Activated T-helper 9 cell treated with anti-CD3 and anti-CD28 coated beads, Interleukin-2, amount 50 U/mL, for 16 hours (primary cell): ENCODE measurements around the gene C19orf67.

Experiments used
- DNase-seq: peaks from one replicate; pipeline ENCODE4 v3.0.0-alpha.2; 2020; ENCODE audit warnings: low read depth

Gene C19orf67

GRCh38 chr19:14107581-14108461, 22.2 kb upstream of the C19orf67 start:
- no peak for DNase-seq

DNA sequence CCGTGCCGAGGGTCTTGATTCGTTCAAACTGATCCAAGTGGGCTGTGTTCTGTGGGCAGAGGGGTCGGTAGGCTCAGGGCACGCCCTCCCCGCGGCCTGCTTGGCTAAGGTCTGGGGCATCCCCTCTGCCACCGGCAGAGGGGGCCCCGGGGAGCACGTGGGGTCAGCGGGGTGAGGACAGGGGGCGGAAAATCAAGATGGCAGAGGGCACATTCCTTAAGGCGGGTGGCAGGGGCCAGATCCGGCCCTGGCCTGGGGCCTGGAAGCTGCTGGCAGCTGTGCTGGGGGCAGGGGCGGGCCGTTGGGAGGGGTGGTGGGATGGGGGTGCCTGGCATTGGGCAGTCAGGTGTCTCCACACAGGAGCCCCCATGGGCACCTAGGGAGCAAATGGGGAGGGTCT, 21.3 kb upstream of the C19orf67 start:
- DNase-seq: no peak

DNA sequence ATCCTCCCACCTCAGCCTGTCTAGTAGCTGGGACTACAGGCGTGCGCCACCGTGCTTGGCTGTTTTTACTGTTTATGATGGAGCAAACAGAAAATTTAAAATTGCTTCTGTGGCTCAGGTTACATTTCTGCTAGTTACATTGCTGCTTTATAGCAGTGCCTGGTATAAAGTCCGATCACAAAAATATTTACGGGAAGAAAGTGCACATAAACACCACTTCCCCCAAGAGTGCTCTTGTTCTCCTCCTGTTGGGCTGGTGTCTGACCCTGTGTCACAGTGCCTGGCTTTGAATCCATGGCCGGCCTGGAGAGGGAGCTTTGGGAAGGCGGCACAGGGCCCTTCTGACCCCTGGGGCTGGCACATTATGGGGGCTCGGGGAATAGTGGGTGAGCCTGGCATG, 20.1 kb upstream of the C19orf67 start:
- DNase-seq: no peak

DNA sequence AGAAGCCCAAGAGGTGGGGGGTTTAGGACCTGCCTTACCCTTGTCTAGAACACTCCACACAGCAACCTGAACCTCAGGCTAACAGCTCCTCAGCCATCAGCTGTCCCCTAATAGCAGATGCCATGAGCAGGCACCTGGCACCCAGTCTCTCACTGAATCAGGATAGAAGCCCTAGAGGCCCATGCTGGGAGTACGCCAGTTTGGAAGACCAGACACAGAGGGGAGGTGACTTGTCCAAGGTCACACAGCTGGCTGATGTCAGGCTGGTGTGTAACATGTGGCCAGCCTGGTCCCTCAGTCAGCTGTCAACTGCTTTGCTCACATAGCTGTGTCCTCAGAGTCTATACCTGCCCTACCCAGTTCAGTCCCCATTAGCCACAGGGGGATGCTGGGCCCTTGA, 17.7 kb upstream of the C19orf67 start:
- DNase-seq: no peak

DNA sequence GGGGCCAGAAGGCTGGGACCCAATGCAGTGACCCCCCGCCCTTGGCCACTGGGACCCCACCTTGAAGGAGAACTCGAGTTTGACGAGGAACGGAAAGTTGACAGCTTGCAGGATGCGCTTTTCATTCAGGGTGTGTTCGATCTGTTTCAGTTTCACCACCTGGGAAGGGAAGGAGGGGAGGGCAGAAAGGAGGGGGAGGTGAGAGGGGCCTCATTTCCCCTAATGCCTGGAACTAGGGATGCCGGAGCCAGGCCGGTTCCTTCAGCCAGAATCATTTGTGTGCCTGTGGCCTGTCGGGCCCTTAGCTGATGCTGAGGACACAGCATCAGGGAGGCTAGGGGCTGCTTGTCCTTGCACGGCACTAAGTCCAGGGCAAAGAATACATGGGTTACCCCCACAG, 17.2 kb upstream of the C19orf67 start:
- no peak for DNase-seq

GRCh38 chr19:14102102-14102696, 16.6 kb upstream of the C19orf67 start:
- DNase-seq: no peak

DNA sequence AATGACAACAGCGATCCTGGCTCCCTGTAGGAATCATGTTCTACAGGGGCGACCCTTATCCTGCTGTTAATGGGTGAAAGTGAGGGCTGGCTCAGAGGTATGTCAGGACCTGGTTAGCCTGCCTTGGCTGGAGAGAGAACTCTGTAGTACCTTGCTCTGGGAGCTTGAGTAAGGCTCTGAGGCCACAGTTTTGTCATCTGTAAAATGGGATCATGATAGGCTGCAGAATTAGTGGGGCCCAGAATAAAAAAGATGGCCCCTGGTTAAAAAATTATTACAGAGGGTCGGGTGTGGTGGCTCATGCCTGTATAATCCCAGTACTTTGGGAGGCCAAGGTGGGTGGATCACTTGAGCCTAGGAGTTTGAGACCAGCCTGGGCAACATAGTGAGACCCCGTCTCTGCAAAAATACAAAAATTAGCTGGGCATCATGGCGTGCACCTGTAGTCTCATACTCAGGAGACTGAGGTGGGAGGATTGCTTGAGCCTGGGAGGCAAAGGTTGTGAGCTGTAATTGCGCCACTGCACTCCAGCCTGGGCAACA, 15.5 kb upstream of the C19orf67 start:
- DNase-seq: no peak

DNA sequence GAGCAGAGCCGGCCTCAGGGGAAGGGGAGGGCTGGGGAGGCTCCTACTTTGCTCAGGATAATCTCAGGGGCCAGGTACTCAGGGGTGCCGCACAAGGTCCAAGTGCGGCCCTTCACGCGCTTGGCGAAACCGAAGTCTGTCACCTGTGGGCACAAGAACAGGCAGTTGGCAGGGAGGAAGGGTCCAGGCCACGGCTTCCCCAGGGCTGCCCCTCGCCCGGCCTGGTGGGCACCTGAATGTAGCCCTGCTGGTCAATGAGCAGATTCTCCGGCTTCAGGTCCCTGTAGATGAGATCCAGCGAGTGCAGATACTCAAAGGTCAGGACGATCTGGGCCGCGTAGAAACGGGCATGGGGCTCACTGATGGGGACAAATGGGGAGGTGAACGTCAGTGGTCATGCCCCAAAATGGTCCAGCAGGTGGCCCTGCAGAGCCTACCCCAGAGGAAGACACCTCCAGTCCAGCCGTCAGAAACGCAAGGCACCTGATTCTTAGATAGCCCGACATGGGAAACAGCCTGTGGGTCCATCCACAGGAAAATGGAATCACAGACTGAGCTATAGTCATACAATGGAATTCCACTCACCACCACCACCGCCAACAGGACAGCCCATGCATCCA, 12.1 kb upstream of the C19orf67 start:
- no peak for DNase-seq

DNA sequence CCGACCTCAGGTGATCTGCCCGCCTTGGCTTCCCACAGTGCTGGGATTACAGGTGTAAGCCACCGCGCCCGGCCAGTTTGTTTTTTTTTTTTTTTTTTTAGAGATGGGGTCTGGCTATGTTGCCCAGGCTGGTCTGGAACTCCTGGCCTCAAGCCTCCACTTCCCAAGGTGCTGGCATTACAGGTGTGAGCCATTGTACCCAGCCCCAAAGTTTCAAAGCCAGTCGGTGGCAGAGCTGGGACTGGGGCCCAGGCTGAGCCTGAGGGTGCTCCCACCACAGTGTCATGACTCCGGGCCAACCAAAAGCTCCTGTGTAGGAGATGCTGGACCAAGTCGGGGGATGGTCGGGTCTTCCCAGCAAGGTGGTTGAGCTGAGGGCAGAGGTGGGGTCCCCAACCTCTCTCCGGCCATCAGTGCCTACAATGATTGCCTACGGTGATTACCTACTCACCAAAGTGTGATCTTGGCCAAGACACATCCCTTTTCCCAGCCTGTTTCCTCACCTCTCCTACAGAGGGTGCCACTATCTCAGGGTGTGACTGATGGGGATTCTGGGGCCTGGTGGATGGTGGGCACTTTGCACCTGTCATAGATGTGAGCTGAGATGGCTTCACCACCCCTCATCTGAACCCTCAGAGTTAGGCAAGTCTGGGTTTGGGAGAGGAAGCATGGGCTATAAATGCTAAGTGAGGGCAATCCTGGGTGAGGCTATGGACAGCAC, 10.8 kb upstream of the C19orf67 start:
- no peak for DNase-seq

DNA sequence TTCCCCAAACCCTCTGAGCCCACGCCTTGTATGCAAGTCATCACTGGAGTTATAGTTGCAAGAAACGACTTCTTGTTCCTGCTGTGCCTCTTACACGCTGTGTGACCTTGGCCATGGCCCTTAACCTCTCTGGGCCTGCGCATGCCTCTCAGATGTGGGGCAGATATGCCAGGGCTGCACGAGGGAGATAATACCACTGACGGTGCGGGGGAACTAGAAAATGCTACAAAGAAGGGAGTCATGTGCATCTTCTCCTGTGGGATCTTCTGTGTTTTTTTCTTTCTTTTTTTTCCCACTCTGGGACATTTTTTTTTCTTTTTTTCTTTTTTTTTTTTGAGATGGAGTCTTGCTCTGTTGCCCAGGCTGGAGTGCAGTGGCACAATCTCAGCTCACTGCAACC, 9.3 kb upstream of the C19orf67 start:
- DNase-seq: no peak

- no peak for DNase-seq
Measured at GRCh38 chr19:14093117-14093823, 7.7 kb upstream of the C19orf67 start.

DNA sequence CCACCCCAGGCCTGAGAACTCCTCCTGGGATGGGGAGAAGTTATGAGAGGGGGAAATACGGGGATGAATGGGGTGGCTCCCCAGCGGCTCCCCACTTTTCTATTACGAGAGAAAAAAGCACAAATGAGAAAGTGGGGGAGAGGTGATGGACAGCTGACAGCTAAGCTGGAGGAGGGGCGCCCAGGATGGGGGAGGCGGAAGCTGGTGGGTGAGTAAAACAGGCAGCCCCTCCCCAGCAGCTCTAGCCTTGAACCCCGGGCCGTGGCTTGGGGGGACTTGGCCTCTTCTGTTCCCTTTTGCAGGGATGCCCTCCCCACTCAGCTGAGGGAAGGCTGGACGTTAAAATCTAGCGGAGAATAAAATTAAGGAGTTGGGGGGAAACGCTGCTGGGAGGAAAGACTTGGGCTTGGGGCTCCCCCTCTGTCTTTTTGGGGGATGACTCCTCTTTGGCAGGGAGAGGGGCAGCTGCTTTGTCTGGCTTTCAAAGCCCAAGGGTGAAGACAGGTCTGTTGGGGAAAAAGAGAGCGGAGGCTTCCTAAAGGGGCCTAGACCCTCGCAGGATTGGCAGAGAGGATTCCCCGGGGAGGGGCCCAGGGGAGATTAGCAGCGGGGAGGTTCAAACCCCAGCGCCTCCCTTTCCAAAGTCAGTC, 6.4 kb upstream of the C19orf67 start:
- no peak for DNase-seq

GRCh38 chr19:14091081-14091812, 5.7 kb upstream of the C19orf67 start:
- peak; percentile 36 for DNase-seq

DNA sequence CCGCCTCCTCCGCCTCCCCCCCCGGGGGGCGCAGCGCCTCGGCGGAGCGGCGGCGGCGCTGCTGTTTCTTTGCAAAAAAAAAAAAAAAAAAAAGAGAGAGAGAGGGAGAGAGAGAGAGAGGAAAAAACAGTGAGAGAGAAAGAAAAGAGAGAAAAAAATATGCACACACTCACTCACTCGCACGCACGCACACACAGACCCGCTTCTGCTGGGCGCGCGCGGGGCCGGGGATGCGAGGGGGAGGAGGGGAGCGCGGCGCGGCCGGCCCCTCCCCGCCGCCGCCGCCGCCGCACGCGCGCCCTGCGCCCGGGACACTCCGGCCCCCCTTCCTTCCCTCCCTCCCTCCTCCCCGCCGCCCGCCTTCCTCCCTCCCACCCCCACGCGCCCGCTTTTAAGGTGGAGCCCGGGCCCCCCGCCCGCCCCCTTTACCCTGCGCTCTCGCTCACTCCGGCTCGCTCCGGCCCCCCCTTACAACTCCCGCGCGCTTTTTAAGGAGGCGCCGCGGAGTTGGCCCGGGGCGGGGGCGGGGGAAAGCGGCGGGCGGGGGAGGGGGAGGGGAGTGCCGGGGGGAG, 5.0 kb upstream of the C19orf67 start, which contains the start of gene SAMD1:
Gene SAMD1 (minus strand): TSS at position 243 of the 572 bp plus-strand sequence.
- DNase-seq: peak; percentile 78

DNA sequence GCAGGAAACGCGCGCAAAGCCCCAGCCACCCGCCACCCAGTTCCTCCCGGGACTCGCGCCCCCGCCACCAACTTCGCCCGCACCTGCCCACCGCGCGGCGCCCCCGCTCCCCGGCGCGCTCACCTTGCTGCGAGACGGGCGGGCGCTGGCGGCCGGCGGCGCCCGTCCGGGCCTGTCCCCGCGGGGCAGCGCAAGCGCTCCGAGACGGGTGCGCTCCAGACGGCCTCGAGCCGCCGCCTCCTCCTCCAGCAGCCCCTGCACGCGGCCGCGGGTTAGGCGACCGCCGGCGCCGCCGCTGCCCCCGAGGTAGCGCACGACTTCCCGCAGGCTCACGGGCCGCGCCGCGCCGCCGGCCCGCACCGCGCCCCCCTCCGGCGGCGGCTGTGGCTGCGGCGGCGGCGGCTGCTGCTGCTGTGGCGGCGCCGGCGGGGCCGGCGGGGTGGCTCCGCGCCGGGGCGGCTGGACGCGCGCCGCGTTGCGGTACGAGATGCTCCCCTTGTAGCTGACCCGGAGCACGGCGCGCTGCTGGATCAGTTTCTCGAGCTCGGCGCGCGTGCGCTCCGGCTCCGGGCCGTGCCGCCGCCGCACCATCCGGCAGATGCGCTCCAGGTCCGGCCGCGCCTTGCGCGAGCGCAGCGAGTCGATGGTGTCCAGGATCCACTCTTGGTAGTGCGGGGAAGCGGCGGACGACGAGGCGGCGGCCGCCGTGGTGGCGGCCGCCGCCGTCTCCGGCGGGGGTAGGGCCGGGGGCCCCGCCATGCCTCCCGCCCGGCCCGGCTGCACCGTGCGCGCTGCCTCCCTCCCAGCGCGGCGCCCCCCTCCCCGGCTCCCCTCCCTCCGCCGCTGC, 4.3 kb upstream of the C19orf67 start:
- peak; percentile 36 for DNase-seq

- DNase-seq: no peak
Measured at GRCh38 chr19:14089412-14089661, 3.8 kb upstream of the C19orf67 start.

GRCh38 chr19:14088634-14089411, 3.2 kb upstream of the C19orf67 start:
- DNase-seq: no peak

DNA sequence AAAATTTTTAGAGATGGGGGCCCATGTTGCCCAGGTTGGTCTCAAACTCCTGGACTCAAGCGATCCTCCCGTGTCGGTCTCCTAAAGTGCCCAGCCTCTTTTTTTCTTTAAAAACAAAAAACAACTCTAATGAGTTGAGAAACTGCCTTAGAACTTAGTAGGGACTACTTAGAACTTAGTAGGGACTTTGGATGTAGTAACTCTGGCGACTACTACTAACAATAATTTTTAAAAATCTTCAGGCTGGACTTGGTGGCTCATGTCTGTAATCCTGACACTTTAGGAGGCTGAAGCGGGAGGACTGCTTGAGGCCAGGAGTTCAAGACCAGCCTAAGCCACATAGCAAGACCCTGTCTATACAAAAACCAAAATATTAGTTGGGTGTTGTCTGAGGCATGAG, 515 bp upstream of the C19orf67 start:
- DNase-seq: no peak

GRCh38 chr19:14082675-14082960, 3.0 kb downstream of the C19orf67 start:
- no peak for DNase-seq
